ENCODE data around the gene NOL9.
"Not testable (repeated sequence)": the region's sequence is repeated elsewhere in the genome, so short reads cannot be mapped to it uniquely, and the experiment has no call there.

Gene NOL9

GRCh38 chr1:6554031-6554906 is at the start of gene NOL9:
NOL9 (minus strand) TSS chr1:6554513; CDS start chr1:6554502, 11 bp downstream.
- DNase-seq (ENCODE audit: low spot score) = peak; percentile 95

GRCh38 chr1:6603238-6603914 is 49.1 kb upstream of the NOL9 start:
- peak; percentile 64 for DNase-seq (ENCODE audit: low spot score)

- DNase-seq (ENCODE audit: low spot score) = peak; percentile 88
Measured at GRCh38 chr1:6602669-6603237, 48.4 kb upstream of the NOL9 start, which contains the start of gene KLHL21. KLHL21 (minus strand) TSS chr1:6602869; CDS start chr1:6602817, 52 bp downstream.

- no peak for DNase-seq (ENCODE audit: low spot score)
Measured at GRCh38 chr1:6601923-6602668, 47.8 kb upstream of the NOL9 start.

GRCh38 chr1:6601049-6601922 is 47.0 kb upstream of the NOL9 start:
- peak; percentile 87 for DNase-seq (ENCODE audit: low spot score)

GRCh38 chr1:6600410-6601048 is 46.2 kb upstream of the NOL9 start:
- DNase-seq (ENCODE audit: low spot score) = no peak

- not testable (repeated sequence) for DNase-seq (ENCODE audit: low spot score)
Measured at GRCh38 chr1:6599991-6600390, 45.7 kb upstream of the NOL9 start.

- peak; percentile 52 for DNase-seq (ENCODE audit: low spot score)
Measured at GRCh38 chr1:6599141-6599975, 45.0 kb upstream of the NOL9 start.

GRCh38 chr1:6597777-6598131 is 43.4 kb upstream of the NOL9 start:
- DNase-seq (ENCODE audit: low spot score) = no peak

GRCh38 chr1:6596886-6597776 is 42.8 kb upstream of the NOL9 start:
- DNase-seq (ENCODE audit: low spot score) = no peak

- DNase-seq (ENCODE audit: low spot score) = no peak
Measured at GRCh38 chr1:6596351-6596750, 42.0 kb upstream of the NOL9 start.

GRCh38 chr1:6594977-6595740 is 40.8 kb upstream of the NOL9 start:
- no peak for DNase-seq (ENCODE audit: low spot score)

GRCh38 chr1:6593810-6594209 is 39.5 kb upstream of the NOL9 start:
- no peak for DNase-seq (ENCODE audit: low spot score)

GRCh38 chr1:6592865-6593593 is 38.7 kb upstream of the NOL9 start:
- no peak for DNase-seq (ENCODE audit: low spot score)

GRCh38 chr1:6592441-6592840 is 38.1 kb upstream of the NOL9 start:
- DNase-seq (ENCODE audit: low spot score) = no peak

GRCh38 chr1:6591644-6592043 is 37.3 kb upstream of the NOL9 start:
- no peak for DNase-seq (ENCODE audit: low spot score)

- DNase-seq (ENCODE audit: low spot score) = no peak
Measured at GRCh38 chr1:6591222-6591621, 36.9 kb upstream of the NOL9 start.

Measured in activated CD4-positive, alpha-beta T cell treated with anti-CD3 and anti-CD28 coated beads, Interleukin-2, Interleukin-4, amounts not matched to agents 100 ng/mL and 50 ng/mL, durations not matched to agents 16 hours and 8 hours (primary cell).